HL-60 (cell line): Measurements from ENCODE around the gene MYL6B.

ENCODE experiments used
- POLR2AphosphoS5 ChIP-seq: IDR thresholded peaks from 2 replicates; pipeline ENCODE4 v1.6.1; 2012; ENCODE audit warnings: low read depth
- SPI1 ChIP-seq: IDR thresholded peaks from 2 replicates; pipeline ENCODE4 v1.6.1; 2012; ENCODE audit warnings: low read depth, mild to moderate bottlenecking, borderline replicate concordance
- TF ChIP-seq, protein P1 (sequence below): IDR thresholded peaks from one replicate; pipeline ENCODE4 v1.5.1; 2011; ENCODE audit warnings: low read length, control low read depth, inconsistent platforms; ENCODE audit not compliant: insufficient read depth
- TF ChIP-seq, protein P2 (sequence below): IDR thresholded peaks from 2 replicates; pipeline ENCODE4 v1.6.1; 2012; ENCODE audit warnings: low read depth; ENCODE audit not compliant: insufficient replicate concordance

DNA sequence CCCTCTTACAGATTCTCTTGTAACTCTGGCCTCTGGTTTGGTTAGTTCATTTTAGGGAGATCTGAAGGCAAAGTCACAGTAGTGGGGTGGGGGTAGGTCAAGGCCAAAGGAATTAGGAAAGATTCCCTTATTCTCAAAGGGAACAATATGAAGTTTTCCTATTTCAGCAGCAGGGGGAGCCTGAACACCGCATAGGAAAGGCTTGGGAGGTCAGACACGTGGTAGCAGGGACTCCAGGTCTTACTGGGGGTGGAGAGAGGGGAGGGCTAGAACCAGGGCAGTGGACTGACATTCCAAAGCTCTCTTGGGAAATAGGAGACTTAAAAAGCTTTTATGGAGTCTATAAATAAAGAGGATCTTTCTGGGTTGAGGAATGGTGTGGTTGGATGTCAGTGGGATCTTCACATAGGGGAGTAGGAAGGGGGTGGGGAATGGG is 33.0 kb upstream of the MYL6B start:
- TF ChIP-seq, protein P1, sequence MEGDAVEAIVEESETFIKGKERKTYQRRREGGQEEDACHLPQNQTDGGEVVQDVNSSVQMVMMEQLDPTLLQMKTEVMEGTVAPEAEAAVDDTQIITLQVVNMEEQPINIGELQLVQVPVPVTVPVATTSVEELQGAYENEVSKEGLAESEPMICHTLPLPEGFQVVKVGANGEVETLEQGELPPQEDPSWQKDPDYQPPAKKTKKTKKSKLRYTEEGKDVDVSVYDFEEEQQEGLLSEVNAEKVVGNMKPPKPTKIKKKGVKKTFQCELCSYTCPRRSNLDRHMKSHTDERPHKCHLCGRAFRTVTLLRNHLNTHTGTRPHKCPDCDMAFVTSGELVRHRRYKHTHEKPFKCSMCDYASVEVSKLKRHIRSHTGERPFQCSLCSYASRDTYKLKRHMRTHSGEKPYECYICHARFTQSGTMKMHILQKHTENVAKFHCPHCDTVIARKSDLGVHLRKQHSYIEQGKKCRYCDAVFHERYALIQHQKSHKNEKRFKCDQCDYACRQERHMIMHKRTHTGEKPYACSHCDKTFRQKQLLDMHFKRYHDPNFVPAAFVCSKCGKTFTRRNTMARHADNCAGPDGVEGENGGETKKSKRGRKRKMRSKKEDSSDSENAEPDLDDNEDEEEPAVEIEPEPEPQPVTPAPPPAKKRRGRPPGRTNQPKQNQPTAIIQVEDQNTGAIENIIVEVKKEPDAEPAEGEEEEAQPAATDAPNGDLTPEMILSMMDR, result peak; percentile 56
- TF ChIP-seq, protein P2, sequence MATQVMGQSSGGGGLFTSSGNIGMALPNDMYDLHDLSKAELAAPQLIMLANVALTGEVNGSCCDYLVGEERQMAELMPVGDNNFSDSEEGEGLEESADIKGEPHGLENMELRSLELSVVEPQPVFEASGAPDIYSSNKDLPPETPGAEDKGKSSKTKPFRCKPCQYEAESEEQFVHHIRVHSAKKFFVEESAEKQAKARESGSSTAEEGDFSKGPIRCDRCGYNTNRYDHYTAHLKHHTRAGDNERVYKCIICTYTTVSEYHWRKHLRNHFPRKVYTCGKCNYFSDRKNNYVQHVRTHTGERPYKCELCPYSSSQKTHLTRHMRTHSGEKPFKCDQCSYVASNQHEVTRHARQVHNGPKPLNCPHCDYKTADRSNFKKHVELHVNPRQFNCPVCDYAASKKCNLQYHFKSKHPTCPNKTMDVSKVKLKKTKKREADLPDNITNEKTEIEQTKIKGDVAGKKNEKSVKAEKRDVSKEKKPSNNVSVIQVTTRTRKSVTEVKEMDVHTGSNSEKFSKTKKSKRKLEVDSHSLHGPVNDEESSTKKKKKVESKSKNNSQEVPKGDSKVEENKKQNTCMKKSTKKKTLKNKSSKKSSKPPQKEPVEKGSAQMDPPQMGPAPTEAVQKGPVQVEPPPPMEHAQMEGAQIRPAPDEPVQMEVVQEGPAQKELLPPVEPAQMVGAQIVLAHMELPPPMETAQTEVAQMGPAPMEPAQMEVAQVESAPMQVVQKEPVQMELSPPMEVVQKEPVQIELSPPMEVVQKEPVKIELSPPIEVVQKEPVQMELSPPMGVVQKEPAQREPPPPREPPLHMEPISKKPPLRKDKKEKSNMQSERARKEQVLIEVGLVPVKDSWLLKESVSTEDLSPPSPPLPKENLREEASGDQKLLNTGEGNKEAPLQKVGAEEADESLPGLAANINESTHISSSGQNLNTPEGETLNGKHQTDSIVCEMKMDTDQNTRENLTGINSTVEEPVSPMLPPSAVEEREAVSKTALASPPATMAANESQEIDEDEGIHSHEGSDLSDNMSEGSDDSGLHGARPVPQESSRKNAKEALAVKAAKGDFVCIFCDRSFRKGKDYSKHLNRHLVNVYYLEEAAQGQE, result no peak
- no peak for TF ChIP-seq SPI1
- TF ChIP-seq POLR2AphosphoS5, result no peak
